ENCODE measurements around the gene IQCM. TPM values are rescaled to one million over a fixed set of nuclear protein-coding genes. Genes with fewer than 3 reads are reported as not detected.
"Not testable (repeated sequence)": the region's sequence is repeated elsewhere in the genome, so short reads cannot be mapped to it uniquely, and the experiment has no call there.

Gene IQCM
- total RNA-seq, 1 donor from 2014 or later = not detected

GRCh38 chr4:149489321-149489720, 326.3 kb downstream of the IQCM start:
- H3K4me1 Mint-ChIP-seq = no peaks in the 10 kb centered on the region
- no peak overlapping the region for H3K27ac Mint-ChIP-seq
- H3K36me3 Mint-ChIP-seq (ENCODE audit: low read depth) = no peaks in the 10 kb centered on the region
- no peaks in the 10 kb centered on the region for H3K9me3 Mint-ChIP-seq
- H3K27me3 Mint-ChIP-seq = no peaks in the 10 kb centered on the region
- intact Hi-C loops (cut with micrococcal nuclease) = no loop called here
- no peak overlapping the region for H3K4me3 Mint-ChIP-seq
- no peak for DNase-seq

GRCh38 chr4:149486861-149487260, 328.8 kb downstream of the IQCM start:
- Mint-ChIP-seq H3K4me1 (no peaks in the 10 kb centered on the region), H3K27ac (no peak overlapping the region), H3K9me3 (no peaks in the 10 kb centered on the region), H3K36me3 (ENCODE audit: low read depth) (no peaks in the 10 kb centered on the region), H3K27me3 (no peaks in the 10 kb centered on the region), H3K4me3 (no peak overlapping the region)
- intact Hi-C loops (cut with micrococcal nuclease) = no loop called here
- no peak for DNase-seq

GRCh38 chr4:149468669-149469068, 347.0 kb downstream of the IQCM start:
- H3K36me3 Mint-ChIP-seq (ENCODE audit: low read depth); H3K4me1 Mint-ChIP-seq; DNase-seq; H3K4me3 Mint-ChIP-seq; H3K9me3 Mint-ChIP-seq; H3K27me3 Mint-ChIP-seq; H3K27ac Mint-ChIP-seq; intact Hi-C loops (cut with micrococcal nuclease): not testable (repeated sequence)

- intact Hi-C loops (cut with micrococcal nuclease) = no loop called here
- H3K27me3 Mint-ChIP-seq = no peaks in the 10 kb centered on the region
Measured at GRCh38 chr4:149466446-149466845, 349.2 kb downstream of the IQCM start.

GRCh38 chr4:149465955-149466354, 349.7 kb downstream of the IQCM start:
- no peak for DNase-seq
- Mint-ChIP-seq H3K27me3 (no peaks in the 10 kb centered on the region), H3K36me3 (ENCODE audit: low read depth) (no peaks in the 10 kb centered on the region), H3K9me3 (no peaks in the 10 kb centered on the region), H3K4me3 (no peak overlapping the region), H3K27ac (no peak overlapping the region), H3K4me1 (no peaks in the 10 kb centered on the region)
- intact Hi-C loops (cut with micrococcal nuclease) = no loop called here

More at GRCh38 chr4:149466446-149466845, 349.2 kb downstream of the IQCM start:
- H3K27ac Mint-ChIP-seq = no peak overlapping the region
- DNase-seq = no peak
- no peak overlapping the region for H3K4me3 Mint-ChIP-seq
- no peaks in the 10 kb centered on the region for H3K9me3 Mint-ChIP-seq
- no peaks in the 10 kb centered on the region for H3K36me3 Mint-ChIP-seq (ENCODE audit: low read depth)
- no peaks in the 10 kb centered on the region for H3K4me1 Mint-ChIP-seq

- Mint-ChIP-seq H3K36me3 (ENCODE audit: low read depth) (no peaks in the 10 kb centered on the region), H3K9me3 (no peaks in the 10 kb centered on the region), H3K27ac (no peak overlapping the region), H3K4me3 (no peak overlapping the region), H3K27me3 (no peaks in the 10 kb centered on the region), H3K4me1 (no peaks in the 10 kb centered on the region)
- intact Hi-C loops (cut with micrococcal nuclease) = no loop called here
- no peak for DNase-seq
Measured at GRCh38 chr4:149443537-149443936, 372.1 kb downstream of the IQCM start.

GRCh38 chr4:149441338-149441737, 374.3 kb downstream of the IQCM start:
- H3K27ac Mint-ChIP-seq = no peak overlapping the region
- DNase-seq = no peak
- no peaks in the 10 kb centered on the region for H3K36me3 Mint-ChIP-seq (ENCODE audit: low read depth)
- H3K9me3 Mint-ChIP-seq = no peaks in the 10 kb centered on the region
- H3K4me3 Mint-ChIP-seq = no peak overlapping the region
- no peaks in the 10 kb centered on the region for H3K27me3 Mint-ChIP-seq
- H3K4me1 Mint-ChIP-seq = no peaks in the 10 kb centered on the region
- intact Hi-C loops (cut with micrococcal nuclease) = no loop called here

GRCh38 chr4:149426461-149426860, 389.2 kb downstream of the IQCM start:
- Mint-ChIP-seq H3K36me3 (ENCODE audit: low read depth) (no peaks in the 10 kb centered on the region), H3K4me3 (no peak overlapping the region), H3K9me3 (no peaks in the 10 kb centered on the region), H3K4me1 (no peaks in the 10 kb centered on the region), H3K27ac (no peak overlapping the region), H3K27me3 (no peaks in the 10 kb centered on the region)
- no peak for DNase-seq
- intact Hi-C loops (cut with micrococcal nuclease) = no loop called here

GRCh38 chr4:149409555-149409962, 406.1 kb downstream of the IQCM start:
- H3K4me1 Mint-ChIP-seq = no peaks in the 10 kb centered on the region
- peaks cover 4% of the 10 kb centered on the region for H3K9me3 Mint-ChIP-seq
- no peaks in the 10 kb centered on the region for H3K27me3 Mint-ChIP-seq
- no peak for DNase-seq
- H3K27ac Mint-ChIP-seq = no peak overlapping the region
- no peaks in the 10 kb centered on the region for H3K36me3 Mint-ChIP-seq (ENCODE audit: low read depth)
- intact Hi-C loops (cut with micrococcal nuclease) = no loop called here
- no peak overlapping the region for H3K4me3 Mint-ChIP-seq

- H3K4me3 Mint-ChIP-seq = no peak overlapping the region
- no peaks in the 10 kb centered on the region for H3K36me3 Mint-ChIP-seq (ENCODE audit: low read depth)
- no peaks in the 10 kb centered on the region for H3K4me1 Mint-ChIP-seq
- peaks cover 4% of the 10 kb centered on the region for H3K9me3 Mint-ChIP-seq
- DNase-seq = no peak
- H3K27ac Mint-ChIP-seq = no peak overlapping the region
- no peaks in the 10 kb centered on the region for H3K27me3 Mint-ChIP-seq
- intact Hi-C loops (cut with micrococcal nuclease) = no loop called here
Measured at GRCh38 chr4:149409146-149409545, 406.5 kb downstream of the IQCM start.

GRCh38 chr4:149404143-149404542, 411.5 kb downstream of the IQCM start:
- peaks cover 4% of the 10 kb centered on the region for H3K9me3 Mint-ChIP-seq
- no peak overlapping the region for H3K4me3 Mint-ChIP-seq
- no peak overlapping the region for H3K27ac Mint-ChIP-seq
- intact Hi-C loops (cut with micrococcal nuclease) = no loop called here
- DNase-seq = no peak
- H3K27me3 Mint-ChIP-seq = no peaks in the 10 kb centered on the region
- H3K36me3 Mint-ChIP-seq (ENCODE audit: low read depth) = no peaks in the 10 kb centered on the region
- H3K4me1 Mint-ChIP-seq = no peaks in the 10 kb centered on the region

GRCh38 chr4:149403081-149403480, 412.6 kb downstream of the IQCM start:
- H3K4me1 Mint-ChIP-seq = no peaks in the 10 kb centered on the region
- H3K36me3 Mint-ChIP-seq (ENCODE audit: low read depth) = no peaks in the 10 kb centered on the region
- peaks cover 4% of the 10 kb centered on the region for H3K9me3 Mint-ChIP-seq
- no peaks in the 10 kb centered on the region for H3K27me3 Mint-ChIP-seq
- no peak overlapping the region for H3K27ac Mint-ChIP-seq
- intact Hi-C loops (cut with micrococcal nuclease) = no loop called here
- no peak for DNase-seq
- no peak overlapping the region for H3K4me3 Mint-ChIP-seq

GRCh38 chr4:149398993-149399392, 416.6 kb downstream of the IQCM start:
- intact Hi-C loops (cut with micrococcal nuclease) = no loop called here
- no peaks in the 10 kb centered on the region for H3K36me3 Mint-ChIP-seq (ENCODE audit: low read depth)
- no peaks in the 10 kb centered on the region for H3K9me3 Mint-ChIP-seq
- H3K27me3 Mint-ChIP-seq = no peaks in the 10 kb centered on the region
- no peak for DNase-seq
- H3K4me1 Mint-ChIP-seq = no peaks in the 10 kb centered on the region
- no peak overlapping the region for H3K4me3 Mint-ChIP-seq
- no peak overlapping the region for H3K27ac Mint-ChIP-seq

GRCh38 chr4:149370785-149371420, 444.7 kb downstream of the IQCM start:
- Mint-ChIP-seq H3K27ac (no peak overlapping the region), H3K36me3 (ENCODE audit: low read depth) (no peaks in the 10 kb centered on the region), H3K9me3 (no peaks in the 10 kb centered on the region), H3K27me3 (no peaks in the 10 kb centered on the region), H3K4me3 (no peak overlapping the region), H3K4me1 (no peaks in the 10 kb centered on the region)
- intact Hi-C loops (cut with micrococcal nuclease) = no loop called here
- DNase-seq = no peak

- H3K36me3 Mint-ChIP-seq (ENCODE audit: low read depth) = no peaks in the 10 kb centered on the region
- no peak for DNase-seq
- no peak overlapping the region for H3K27ac Mint-ChIP-seq
- no peaks in the 10 kb centered on the region for H3K4me1 Mint-ChIP-seq
- H3K27me3 Mint-ChIP-seq = no peaks in the 10 kb centered on the region
- no peaks in the 10 kb centered on the region for H3K9me3 Mint-ChIP-seq
- H3K4me3 Mint-ChIP-seq = no peak overlapping the region
- intact Hi-C loops (cut with micrococcal nuclease) = no loop called here
Measured at GRCh38 chr4:149370002-149370401, 445.6 kb downstream of the IQCM start.
